Erythroblast (primary cell): ENCODE measurements around the gene P2RY8.
A peak's percentile ranks its signal among the peaks of the same experiment; 100 is the strongest.

Experiments
- GATA1 ChIP-seq: IDR thresholded peaks from 2 replicates; pipeline ENCODE4 v1.6.1; 2011; ENCODE audit warnings: low read depth, mild to moderate bottlenecking, control low read depth, low read length, moderate library complexity
- POLR2A ChIP-seq: IDR thresholded peaks from 2 replicates; pipeline ENCODE4 v1.6.1; 2011; ENCODE audit warnings: mild to moderate bottlenecking, low read length

GRCh38 chrX:1534301-1535168 lies 2.5 kb downstream of the P2RY8 start:
- TF ChIP-seq POLR2A (peak; percentile 40), GATA1 (no peak)
